H1 (cell line): Measurements from ENCODE around the gene MPPED2. TPM values are rescaled to one million over a fixed set of nuclear protein-coding genes. Genes with fewer than 3 reads are reported as not detected.

Source experiments
- CTCF ChIA-PET: fragments of 300-600 bp; sonication (Branson Sonifier 250); formaldehyde crosslinking; loops from one replicate; lab custom pipeline; 2021; ENCODE audit not compliant: partially characterized antibody; lab: Charles Lee
- POLR2A ChIA-PET: fragments of 300-600 bp; sonication (Branson Sonifier 250); formaldehyde crosslinking; loops from one replicate; lab custom pipeline; 2021; ENCODE audit warnings: inconsistent platforms; ENCODE audit not compliant: partially characterized antibody; lab: Charles Lee
- DNase-seq, 2 experiments: peaks; one replicate each; pipeline versions ENCODE4 v3.0.0 to v3.0.0-alpha.2; 2010 to 2022; ENCODE audit warnings: low spot score in 2 of 2, low read depth in 1 of 2, mixed read lengths in 1 of 2
- FAIRE-seq: peaks from 2 replicates; lab custom pipeline; 2011; peaks lifted over from hg19 to GRCh38; lab: Jason Lieb, UNC
- H2AFZ ChIP-seq: 2 replicates; pipeline ENCODE4 v1.8.1; 2012; ENCODE audit warnings: low read length, inconsistent platforms
- H2AK5ac ChIP-seq: 2 replicates; pipeline ENCODE4 v1.6.1; 2013; ENCODE audit warnings: low read depth, low read length
- H2BK120ac ChIP-seq: replicated peaks from 2 replicates; pipeline ENCODE3; 2013; ENCODE audit warnings: low read depth, low read length, inconsistent platforms
- H2BK12ac ChIP-seq: 2 replicates; pipeline ENCODE4 v1.6.1; 2013; ENCODE audit warnings: low read depth, low read length
- H2BK15ac ChIP-seq: 2 replicates; pipeline ENCODE4 v1.6.1; 2013; ENCODE audit warnings: low read length
- H2BK20ac ChIP-seq: 2 replicates; pipeline ENCODE4 v1.6.1; 2013; ENCODE audit warnings: low read length
- H2BK5ac ChIP-seq: 2 replicates; pipeline ENCODE4 v1.6.1; 2013; ENCODE audit warnings: low read depth, low read length
- H3K14ac ChIP-seq: 2 replicates; pipeline ENCODE4 v1.6.1; 2013; ENCODE audit warnings: inconsistent platforms; ENCODE audit not compliant: insufficient read length
- H3K18ac ChIP-seq: 2 replicates; pipeline ENCODE4 v1.6.1; 2013; ENCODE audit warnings: low read length; ENCODE audit errors: extremely low read depth
- H3K23ac ChIP-seq: 2 replicates; pipeline ENCODE4 v1.6.1; 2013; ENCODE audit warnings: inconsistent platforms; ENCODE audit not compliant: insufficient read length
- H3K23me2 ChIP-seq: 2 replicates; pipeline ENCODE4 v1.6.1; 2013; ENCODE audit warnings: low read depth, low read length
- H3K27ac ChIP-seq: 2 replicates; pipeline ENCODE4 v1.6.1; 2011; ENCODE audit warnings: low read depth, low read length, inconsistent platforms
- H3K27me3 ChIP-seq, 4 experiments: replicated peaks in 1 of 4; 1 replicate in 1 of 4; 2 replicates in 3 of 4; pipeline versions ENCODE4 v1.6.1 to v1.8.1; 2011 to 2013; ENCODE audit warnings: low read length in 3 of 4, mild to moderate bottlenecking in 3 of 4, inconsistent platforms in 2 of 4, mixed read lengths in 2 of 4, moderate library complexity in 1 of 4; ENCODE audit not compliant: control insufficient read depth in 3 of 4, insufficient read depth in 3 of 4; ENCODE audit errors: extremely low read depth in 1 of 4
- H3K36me3 ChIP-seq, 4 experiments: 2 replicates each; pipeline versions ENCODE4 v1.6.1 to v1.8.1; 2011 to 2013; ENCODE audit warnings: mild to moderate bottlenecking in 4 of 4, low read length in 3 of 4, moderate library complexity in 2 of 4, control low read depth in 1 of 4, inconsistent platforms in 1 of 4; ENCODE audit not compliant: insufficient read depth in 4 of 4, control insufficient read depth in 2 of 4
- H3K4ac ChIP-seq: replicated peaks from 2 replicates; pipeline ENCODE3; 2013; ENCODE audit warnings: low read length, low read depth, mixed read lengths, inconsistent platforms; ENCODE audit not compliant: insufficient read length
- H3K4me1 ChIP-seq, 4 experiments: replicated peaks in 1 of 4; 1 replicate in 1 of 4; 2 replicates in 3 of 4; pipeline versions ENCODE4 v1.6.1 to v1.8.1; 2011 to 2013; ENCODE audit warnings: low read length in 3 of 4, inconsistent platforms in 2 of 4, mixed read lengths in 1 of 4; ENCODE audit not compliant: insufficient read depth in 4 of 4, control insufficient read depth in 3 of 4
- H3K4me2 ChIP-seq, 2 experiments: 2 replicates each; pipeline versions ENCODE4 v1.6.1 to v1.8.1; 2011 to 2013; ENCODE audit warnings: low read depth in 2 of 2, low read length in 2 of 2, control low read depth in 1 of 2, inconsistent platforms in 1 of 2, mild to moderate bottlenecking in 1 of 2; ENCODE audit not compliant: insufficient read depth in 1 of 2
- H3K4me3 ChIP-seq, 4 experiments: fragments of 200-600, 300-600 bp in 1 of 4; sonication (generic), shearing (Covaris generic), sonication (Bioruptor Twin) in 1 of 4; 2 replicates each; pipeline versions ENCODE4 v1.5.1 to v1.8.1; 2011 to 2016; ENCODE audit warnings: low read length in 4 of 4, low read depth in 3 of 4, control low read depth in 2 of 4, inconsistent platforms in 2 of 4, mild to moderate bottlenecking in 2 of 4, mixed read lengths in 1 of 4, moderate library complexity in 1 of 4; ENCODE audit not compliant: insufficient read depth in 2 of 4; ENCODE audit errors: extremely low read depth in 1 of 4
- H3K56ac ChIP-seq: replicated peaks from 2 replicates; pipeline ENCODE3; 2013; ENCODE audit warnings: low read depth, mild to moderate bottlenecking, mixed read lengths, low read length, inconsistent platforms; ENCODE audit not compliant: insufficient read length
- H3K79me1 ChIP-seq: 2 replicates; pipeline ENCODE4 v1.6.1; 2013; ENCODE audit warnings: low read depth, low read length, control low read depth
- H3K79me2 ChIP-seq, 2 experiments: 2 replicates each; pipeline versions ENCODE4 v1.6.1 to v1.8.1; 2012 to 2013; ENCODE audit warnings: low read length in 2 of 2, mild to moderate bottlenecking in 2 of 2, inconsistent platforms in 1 of 2; ENCODE audit not compliant: insufficient read depth in 2 of 2, control insufficient read depth in 1 of 2
- H3K9ac ChIP-seq, 4 experiments: replicated peaks in 1 of 4; 1 replicate in 1 of 4; 2 replicates in 3 of 4; pipeline versions ENCODE4 v1.6.1 to v1.8.1; 2011 to 2013; ENCODE audit warnings: low read depth in 3 of 4, low read length in 3 of 4, control low read depth in 2 of 4, mild to moderate bottlenecking in 2 of 4, moderate library complexity in 2 of 4, inconsistent platforms in 1 of 4; ENCODE audit errors: extremely low read depth in 1 of 4
- H3K9me3 ChIP-seq, 2 experiments: 2 replicates each; pipeline versions ENCODE4 v1.6.1 to v1.8.1; 2012 to 2013; ENCODE audit warnings: mild to moderate bottlenecking in 2 of 2, moderate library complexity in 2 of 2, control low read depth in 1 of 2, inconsistent platforms in 1 of 2, low read depth in 1 of 2, low read length in 1 of 2, mixed read lengths in 1 of 2; ENCODE audit not compliant: insufficient read depth in 2 of 2
- H4K20me1 ChIP-seq, 2 experiments: replicated peaks in 1 of 2; 2 replicates each; pipeline versions ENCODE3 to v1.8.1; 2011 to 2013; ENCODE audit warnings: inconsistent platforms in 2 of 2, low read length in 2 of 2, mild to moderate bottlenecking in 1 of 2; ENCODE audit not compliant: insufficient read depth in 2 of 2, control insufficient read depth in 1 of 2
- H4K5ac ChIP-seq: 2 replicates; pipeline ENCODE4 v1.6.1; 2013; ENCODE audit warnings: low read length, low read depth, mixed read lengths, inconsistent platforms; ENCODE audit not compliant: insufficient read length
- H4K8ac ChIP-seq: 2 replicates; pipeline ENCODE4 v1.8.0; 2013; ENCODE audit warnings: mild to moderate bottlenecking, moderate library complexity, low read length, inconsistent platforms; ENCODE audit not compliant: insufficient read depth; ENCODE audit errors: extremely low read depth
- H4K91ac ChIP-seq: replicated peaks from 2 replicates; pipeline ENCODE3; 2013; ENCODE audit warnings: low read length, mixed read lengths, inconsistent platforms; ENCODE audit not compliant: insufficient read length
- BCL11A ChIP-seq, 2 experiments: IDR thresholded peaks; one replicate each; pipeline ENCODE4 v1.6.1; 2011; ENCODE audit warnings: low read depth in 2 of 2, low read length in 2 of 2, mild to moderate bottlenecking in 2 of 2
- CBX5 ChIP-seq: fragments of 300-800, 300-1000 bp; sonication (generic); IDR thresholded peaks from 2 replicates; pipeline ENCODE4 v1.7.1; 2016; ENCODE audit warnings: antibody characterized with exemption, low read length, low read depth
- GABPA ChIP-seq: IDR thresholded peaks from 2 replicates; pipeline ENCODE4 v1.6.1; 2011; ENCODE audit warnings: mild to moderate bottlenecking, low read length, moderate library complexity, borderline replicate concordance; ENCODE audit not compliant: insufficient read depth
- JUND ChIP-seq: IDR thresholded peaks from 2 replicates; pipeline ENCODE4 v1.6.1; 2011; ENCODE audit warnings: mild to moderate bottlenecking, improper control_type of control experiment, low read length
- RFX5 ChIP-seq: IDR thresholded peaks from 2 replicates; pipeline ENCODE4 v1.6.1; 2011; ENCODE audit warnings: low read depth, low read length, improper control_type of control experiment, borderline replicate concordance
- SIRT6 ChIP-seq: IDR thresholded peaks from one replicate; pipeline ENCODE4 v1.7.1; 2012; ENCODE audit warnings: low read length, inconsistent platforms
- TAF1 ChIP-seq: IDR thresholded peaks from 2 replicates; pipeline ENCODE4 v1.6.1; 2011; ENCODE audit warnings: mild to moderate bottlenecking, low read depth, low read length
- TCF12 ChIP-seq: IDR thresholded peaks from 2 replicates; pipeline ENCODE4 v1.6.1; 2011; ENCODE audit warnings: low read depth, mild to moderate bottlenecking, low read length
- WGBS, 2 experiments: shearing (Covaris generic) in 1 of 2; methylation state at CpG; one replicate each; pipeline versions ENCODE4 v1.1.6 to v1.1.7; 2013 to 2015; ENCODE audit warnings: low lambda C conversion rate in 2 of 2, mixed read lengths in 2 of 2, inconsistent platforms in 1 of 2, low coverage in 1 of 2, missing lambda C conversion rate in 1 of 2; ENCODE audit not compliant: insufficient replicate concordance in 2 of 2, insufficient coverage in 1 of 2, insufficient read length in 1 of 2; ENCODE audit errors: extremely low coverage in 1 of 2, missing lambda C conversion rate in 1 of 2; 5-methylcytosine and 5-hydroxymethylcytosine counted together
- polyA plus RNA-seq, 7 experiments: library from polyadenylated mRNA; depleted of rRNA in 3 of 7; stranded (reverse) in 5 of 7; unstranded in 2 of 7; fragments of >200 nt in 5 of 7; fragments of 200-250 nt in 2 of 7; gene quantifications; 1 replicate in 5 of 7; 2 replicates in 1 of 7; 4 replicates in 1 of 7; pipeline versions ENCODE4 v1.2.1 to v1.2.3, GENCODE V29; 2011 to 2013; ENCODE audit warnings: missing spikeins in 2 of 7, mixed read lengths in 2 of 7
- total RNA-seq: library from RNA; stranded (reverse); fragmentation: NEBNext Ultra II Directional; extraction: Animal tissue kit (Norgen Biotek cat#: 25700); gene quantifications from 2 replicates; pipeline ENCODE4 v1.2.1, GENCODE V29; 2021
- TF ChIP-seq, protein P1 (sequence below): IDR thresholded peaks from 2 replicates; pipeline ENCODE4 v1.6.1; 2012; ENCODE audit warnings: low read length, inconsistent platforms

The MPPED2 gene
- total and polyA plus RNA-seq, 2 of the 8 experiments (the other 6 are each of a cell fraction or from before 2014, with no cell fraction given), result 1.3 to 3.5 TPM

DNA sequence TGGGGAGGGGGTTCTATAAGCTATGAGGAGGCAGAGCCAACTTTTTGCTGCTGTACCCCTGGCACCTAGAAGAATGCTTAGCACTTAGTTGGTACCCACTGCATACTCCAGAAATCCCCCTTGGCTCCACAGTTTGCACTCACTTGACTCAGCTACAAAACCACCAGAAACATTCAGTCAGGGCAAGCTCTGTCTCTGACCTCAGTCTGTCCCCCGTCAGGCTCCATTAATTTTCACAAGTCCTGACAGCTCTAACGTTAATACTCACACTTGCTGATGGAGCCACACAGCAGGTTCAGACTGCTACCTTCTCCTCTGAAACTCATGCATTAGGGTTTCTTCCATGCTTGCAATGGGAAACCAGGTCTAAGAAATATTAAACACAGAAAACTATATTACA, 81.7 kb downstream of the MPPED2 start:
- Histone ChIP-seq H3K23me2 (no peaks in the 10 kb centered on the region), H4K20me1 (no peaks in the 10 kb centered on the region), H2BK15ac (no peak overlapping the region), H2BK120ac (no peak overlapping the region), H3K27ac (no peak overlapping the region), H3K14ac (no peak overlapping the region), H3K4me1 (no peaks in the 10 kb centered on the region; a peak in 1 of 7 replicates), H3K9me3 (no peaks in the 10 kb centered on the region), H3K79me2 (no peaks in the 10 kb centered on the region), H3K9ac (no peak overlapping the region), H4K8ac (no peak overlapping the region), H4K91ac (no peak overlapping the region), H3K23ac (no peak overlapping the region), H3K36me3 (no peaks in the 10 kb centered on the region), H2BK20ac (no peak overlapping the region), H3K18ac (no peak overlapping the region), H3K79me1 (no peaks in the 10 kb centered on the region), H4K5ac (no peak overlapping the region), H3K4me2 (no peak overlapping the region), H3K4me3 (no peak overlapping the region), H3K4ac (no peak overlapping the region), H3K56ac (no peak overlapping the region), H2BK12ac (no peak overlapping the region), H3K27me3 (no peaks in the 10 kb centered on the region), H2BK5ac (no peak overlapping the region), H2AK5ac (no peak overlapping the region), H2AFZ (no peak overlapping the region)
- ChIA-PET POLR2A (no interaction called here), CTCF (no interaction called here)
- TF ChIP-seq, protein P1, sequence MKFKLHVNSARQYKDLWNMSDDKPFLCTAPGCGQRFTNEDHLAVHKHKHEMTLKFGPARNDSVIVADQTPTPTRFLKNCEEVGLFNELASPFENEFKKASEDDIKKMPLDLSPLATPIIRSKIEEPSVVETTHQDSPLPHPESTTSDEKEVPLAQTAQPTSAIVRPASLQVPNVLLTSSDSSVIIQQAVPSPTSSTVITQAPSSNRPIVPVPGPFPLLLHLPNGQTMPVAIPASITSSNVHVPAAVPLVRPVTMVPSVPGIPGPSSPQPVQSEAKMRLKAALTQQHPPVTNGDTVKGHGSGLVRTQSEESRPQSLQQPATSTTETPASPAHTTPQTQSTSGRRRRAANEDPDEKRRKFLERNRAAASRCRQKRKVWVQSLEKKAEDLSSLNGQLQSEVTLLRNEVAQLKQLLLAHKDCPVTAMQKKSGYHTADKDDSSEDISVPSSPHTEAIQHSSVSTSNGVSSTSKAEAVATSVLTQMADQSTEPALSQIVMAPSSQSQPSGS, result no peak
- TF ChIP-seq JUND, result no peak
- no peak for TF ChIP-seq SIRT6
- no peak for TF ChIP-seq BCL11A (IDR thresholded peaks at IDR 0.05; ENCODE audit: low read depth in 2 of 2, low read length in 2 of 2)
- no peak for TF ChIP-seq TAF1
- TF ChIP-seq GABPA, result no peak
- no peak for TF ChIP-seq CBX5
- no peak for TF ChIP-seq TCF12
- TF ChIP-seq RFX5, result no peak
- DNase-seq, result no peak
- no peak for FAIRE-seq
- 83% methylated on average over 2 of the region's 2 CpGs; no CpG with 5 or more reads in 1 of the 2 experiments for WGBS, 2 experiments
